Stimulated activated CD4-positive, alpha-beta T cell treated with anti-CD3 and anti-CD28 coated beads, TNF-alpha, amount 100 ng/mL, for 4 hours (primary cell): ENCODE data around the gene FBXL13.
"Not testable (repeated sequence)": the region's sequence is repeated elsewhere in the genome, so short reads cannot be mapped to it uniquely, and the experiment has no call there.

Experiments
- DNase-seq, 3 experiments: peaks; one replicate each; pipeline ENCODE4 v3.0.0-alpha.2; 2020; ENCODE audit warnings: low read depth in 3 of 3

FBXL13 gene

GRCh38 chr7:103074519-103075336, at the start of gene FBXL13, which contains the start of gene ARMC10:
Gene FBXL13, minus strand, starts transcription at chr7:103074796.
Gene ARMC10, plus strand, starts transcription at chr7:103075140. Its CDS starts 133 bp downstream, at chr7:103075273.
- peak; percentile 82 to 87 (median 87) for DNase-seq

GRCh38 chr7:103123529-103123928, 48.9 kb upstream of the FBXL13 start:
- DNase-seq: no peak

DNA sequence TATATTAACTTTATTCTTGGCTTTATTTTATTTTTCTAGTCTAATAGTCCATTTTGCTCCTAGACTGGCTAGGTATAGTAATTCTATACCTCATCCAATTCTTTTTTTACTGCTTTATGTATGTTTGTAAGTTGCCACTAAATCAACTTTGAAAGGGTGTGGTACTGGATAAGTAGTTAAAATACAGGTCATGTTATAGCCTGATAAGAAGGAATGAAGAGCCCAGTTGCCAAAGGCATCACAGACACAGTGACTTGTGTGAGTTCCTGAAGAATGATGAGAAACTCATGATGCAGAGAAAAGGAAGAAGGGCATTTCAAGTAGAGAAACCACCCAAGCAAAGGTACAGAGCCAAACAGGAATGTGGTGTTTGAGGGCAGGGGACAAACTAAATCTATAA, 47.0 kb upstream of the FBXL13 start:
- no peak for DNase-seq

- DNase-seq: no peak
These were observed 45.8 kb upstream of the FBXL13 start for GRCh38 chr7:103120362-103120761.

GRCh38 chr7:103119791-103120291, 45.2 kb upstream of the FBXL13 start:
- DNase-seq: no peak

- DNase-seq: no peak
These were observed 42.9 kb upstream of the FBXL13 start for GRCh38 chr7:103117465-103117864.

DNA sequence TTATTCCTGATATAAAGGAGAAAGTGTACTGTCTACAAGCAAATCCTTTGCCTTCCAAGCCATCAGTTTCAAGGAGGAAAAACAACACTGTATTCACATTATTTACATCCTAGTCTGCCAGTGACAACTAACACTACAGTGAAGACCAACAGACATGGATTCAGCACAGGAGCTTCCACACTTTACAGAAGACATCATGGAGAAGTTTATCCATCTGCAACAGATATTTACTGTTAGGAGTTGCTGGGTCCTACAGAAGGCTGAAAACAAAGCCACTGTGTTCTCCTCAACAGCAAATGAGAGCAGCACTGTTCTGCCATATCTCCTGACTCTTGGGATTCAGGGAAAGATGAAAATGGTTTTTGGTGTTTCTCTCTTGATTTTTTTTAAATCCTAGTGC, 42.4 kb upstream of the FBXL13 start:
- DNase-seq: no peak

GRCh38 chr7:103116511-103116910, 41.9 kb upstream of the FBXL13 start:
- DNase-seq: no peak

DNA sequence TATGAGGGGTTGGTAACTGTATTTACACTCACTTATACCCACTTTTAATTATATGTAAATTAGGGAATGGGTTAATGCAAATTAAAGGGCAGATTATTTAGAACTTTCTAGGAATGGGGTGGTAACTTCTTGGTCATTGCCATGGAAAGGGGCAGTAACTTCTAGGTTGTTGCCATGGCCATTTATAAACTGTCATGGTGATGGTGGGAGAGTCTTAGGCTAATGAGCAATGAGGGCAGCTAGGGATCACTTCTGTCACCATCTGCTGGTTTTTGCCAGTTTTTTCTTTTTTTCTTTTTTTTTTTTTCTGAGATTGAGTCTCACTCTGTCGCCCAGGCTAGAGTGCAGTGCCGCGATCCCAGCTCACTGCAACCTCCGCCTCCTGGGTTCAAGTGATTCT, 41.2 kb upstream of the FBXL13 start:
- DNase-seq: no peak

GRCh38 chr7:103114576-103115008, 40.0 kb upstream of the FBXL13 start:
- DNase-seq: no peak

- DNase-seq: no peak
These were observed 38.6 kb upstream of the FBXL13 start for GRCh38 chr7:103113164-103113563.

GRCh38 chr7:103106703-103107070, 32.1 kb upstream of the FBXL13 start:
- DNase-seq: not testable (repeated sequence)

GRCh38 chr7:103106005-103106702, 31.6 kb upstream of the FBXL13 start:
- DNase-seq: no peak

DNA sequence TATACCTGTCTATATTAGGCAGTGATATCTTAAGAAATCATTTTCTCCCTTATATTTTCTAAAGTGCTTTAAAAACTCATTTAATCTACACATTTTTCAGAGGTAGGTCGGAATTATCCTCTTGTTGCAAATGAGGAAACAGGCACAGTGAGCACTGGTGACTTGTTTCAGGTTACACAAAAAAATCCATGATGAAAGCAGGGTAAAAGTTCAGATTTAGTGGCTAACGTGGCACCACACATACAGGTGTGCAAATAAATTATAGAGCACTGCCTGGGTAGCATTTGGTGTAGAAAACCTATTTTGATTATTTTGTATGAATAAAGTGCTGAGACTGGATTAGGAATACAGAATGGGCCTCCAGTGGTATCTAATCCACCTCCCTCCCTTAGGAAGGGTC, 26.9 kb upstream of the FBXL13 start:
- no peak for DNase-seq

- no peak for DNase-seq
These were observed 25.8 kb upstream of the FBXL13 start for GRCh38 chr7:103100348-103100747.

DNA sequence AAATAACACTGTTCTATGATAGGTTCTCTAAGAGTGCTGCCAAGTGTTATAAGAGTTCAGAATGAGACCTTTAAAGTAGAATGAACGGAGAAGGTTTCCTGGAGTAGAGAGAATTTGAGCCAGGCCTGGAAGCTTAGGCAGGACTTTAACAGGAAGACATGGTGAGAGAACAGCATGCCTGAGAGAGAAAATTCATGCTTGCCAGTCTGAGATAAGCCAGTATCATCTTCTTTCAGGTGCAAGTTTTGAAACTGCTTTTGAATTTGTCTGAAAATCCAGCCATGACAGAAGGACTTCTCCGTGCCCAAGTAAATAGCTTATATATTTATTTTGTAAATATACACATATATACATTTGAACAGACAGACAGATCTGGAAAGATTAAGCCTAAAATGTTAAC, 22.4 kb upstream of the FBXL13 start:
- DNase-seq: no peak

DNA sequence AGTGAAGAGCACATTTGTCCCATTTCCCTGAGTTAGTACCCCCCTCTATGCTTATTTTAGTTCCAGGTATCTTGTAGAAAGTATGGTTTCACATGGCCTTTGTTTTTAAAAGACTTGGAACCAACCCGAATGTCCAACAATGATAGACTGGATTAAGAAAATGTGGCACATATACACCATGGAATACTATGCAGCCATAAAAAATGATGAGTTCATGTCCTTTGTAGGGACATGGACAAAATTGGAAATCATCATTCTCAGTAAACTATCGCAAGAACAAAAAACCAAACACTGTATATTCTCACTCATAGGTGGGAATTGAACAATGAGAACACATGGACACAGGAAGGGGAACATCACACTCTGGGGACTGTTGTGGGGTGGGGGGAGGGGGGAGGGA, 21.0 kb upstream of the FBXL13 start:
- DNase-seq: not testable (repeated sequence)

- DNase-seq: no peak
These were observed 19.5 kb upstream of the FBXL13 start for GRCh38 chr7:103094102-103094501.

DNA sequence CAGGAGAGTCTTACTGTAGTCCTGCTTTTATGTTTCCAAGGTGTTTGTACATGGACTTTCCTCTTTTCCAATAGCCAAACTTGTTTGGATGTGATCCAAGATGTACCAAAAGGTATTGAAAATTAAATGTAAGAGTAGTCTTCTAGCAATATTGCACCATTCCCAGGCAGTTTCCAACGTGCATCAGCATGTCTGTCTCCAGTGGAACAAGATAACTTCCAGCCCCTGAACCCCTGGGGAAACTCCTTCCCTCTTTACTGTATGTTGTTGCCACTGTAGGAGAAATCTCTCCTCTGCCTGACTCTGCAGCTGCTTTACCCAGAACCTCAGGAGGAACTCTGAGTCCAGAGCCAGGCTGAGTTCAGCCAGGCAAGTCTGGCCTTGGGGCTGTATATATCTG, 18.8 kb upstream of the FBXL13 start:
- no peak for DNase-seq

- not testable (repeated sequence) for DNase-seq
These were observed 17.7 kb upstream of the FBXL13 start for GRCh38 chr7:103092321-103092720.

DNA sequence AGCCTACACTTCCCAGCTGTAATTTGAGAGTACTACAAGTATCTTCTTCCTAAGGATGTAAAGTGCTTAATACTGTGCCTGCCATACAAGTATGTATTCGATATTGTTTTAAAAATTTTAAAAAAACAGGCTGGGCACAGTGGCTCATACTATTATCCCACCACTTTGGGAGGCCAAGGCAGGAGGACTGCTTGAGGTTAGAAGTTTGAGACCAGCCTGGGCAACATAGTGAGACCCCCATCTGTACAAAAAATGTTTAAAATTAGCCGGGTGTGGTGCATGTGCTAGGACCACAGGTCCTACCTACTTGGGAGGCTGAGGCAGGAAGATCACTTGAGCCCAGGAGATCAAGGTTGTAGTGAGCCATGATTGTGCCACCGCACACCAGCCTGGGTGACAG, 8.6 kb upstream of the FBXL13 start:
- no peak for DNase-seq

DNA sequence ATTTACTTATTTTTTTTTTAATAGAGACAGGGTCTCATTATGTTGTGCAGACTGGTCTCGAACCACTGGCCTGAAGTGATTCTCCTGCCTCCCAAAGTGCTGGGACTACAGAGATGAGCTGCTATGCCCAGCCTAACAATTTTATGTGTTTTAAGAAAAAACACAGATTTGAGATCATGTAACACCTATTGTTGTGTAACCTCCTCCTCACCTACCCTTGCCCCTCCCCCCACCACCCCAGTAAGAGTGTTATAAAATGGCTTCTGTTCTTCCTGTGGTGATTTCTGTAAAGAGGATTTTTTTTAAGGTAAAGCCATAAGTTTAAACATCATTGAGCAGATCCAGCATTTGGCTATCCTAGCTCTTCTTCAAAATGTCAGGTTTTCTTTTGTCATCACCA, 7.9 kb upstream of the FBXL13 start:
- DNase-seq: no peak

GRCh38 chr7:103080923-103081322, 6.3 kb upstream of the FBXL13 start:
- DNase-seq: no peak
